GM21825 (cell line): ENCODE results near the gene SMCHD1.
"Not testable (repeated sequence)": the region's sequence is repeated elsewhere in the genome, so short reads cannot be mapped to it uniquely, and the experiment has no call there.

Experiments used
- ATAC-seq: cut with Tn5 transposase; IDR thresholded peaks from one replicate; pipeline ENCODE4 v1.9.1; 2021; ENCODE audit warnings: mild to moderate bottlenecking, moderate library complexity; ENCODE audit not compliant: unreplicated experiment

SMCHD1 gene

DNA sequence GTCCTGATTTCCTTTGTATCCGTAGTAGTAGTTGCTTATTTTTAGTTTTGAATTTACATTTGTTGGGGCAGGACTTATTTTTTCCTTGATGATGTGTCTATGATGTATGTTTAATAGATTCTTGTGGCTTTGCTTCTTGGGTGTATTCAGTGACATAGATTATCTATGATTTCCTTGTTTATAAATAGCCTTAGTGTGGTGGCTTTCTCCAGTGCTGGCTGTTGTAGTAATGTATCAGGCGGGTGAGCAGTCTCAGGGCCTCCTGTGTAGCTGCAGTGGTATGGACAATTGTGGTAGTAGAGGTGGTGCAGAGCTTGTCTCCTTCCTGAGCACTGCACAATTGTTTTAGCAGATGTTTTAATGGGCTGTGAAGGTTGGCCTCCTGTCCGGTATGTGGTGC lies 60.5 kb downstream of the SMCHD1 start:
- no peak for ATAC-seq

DNA sequence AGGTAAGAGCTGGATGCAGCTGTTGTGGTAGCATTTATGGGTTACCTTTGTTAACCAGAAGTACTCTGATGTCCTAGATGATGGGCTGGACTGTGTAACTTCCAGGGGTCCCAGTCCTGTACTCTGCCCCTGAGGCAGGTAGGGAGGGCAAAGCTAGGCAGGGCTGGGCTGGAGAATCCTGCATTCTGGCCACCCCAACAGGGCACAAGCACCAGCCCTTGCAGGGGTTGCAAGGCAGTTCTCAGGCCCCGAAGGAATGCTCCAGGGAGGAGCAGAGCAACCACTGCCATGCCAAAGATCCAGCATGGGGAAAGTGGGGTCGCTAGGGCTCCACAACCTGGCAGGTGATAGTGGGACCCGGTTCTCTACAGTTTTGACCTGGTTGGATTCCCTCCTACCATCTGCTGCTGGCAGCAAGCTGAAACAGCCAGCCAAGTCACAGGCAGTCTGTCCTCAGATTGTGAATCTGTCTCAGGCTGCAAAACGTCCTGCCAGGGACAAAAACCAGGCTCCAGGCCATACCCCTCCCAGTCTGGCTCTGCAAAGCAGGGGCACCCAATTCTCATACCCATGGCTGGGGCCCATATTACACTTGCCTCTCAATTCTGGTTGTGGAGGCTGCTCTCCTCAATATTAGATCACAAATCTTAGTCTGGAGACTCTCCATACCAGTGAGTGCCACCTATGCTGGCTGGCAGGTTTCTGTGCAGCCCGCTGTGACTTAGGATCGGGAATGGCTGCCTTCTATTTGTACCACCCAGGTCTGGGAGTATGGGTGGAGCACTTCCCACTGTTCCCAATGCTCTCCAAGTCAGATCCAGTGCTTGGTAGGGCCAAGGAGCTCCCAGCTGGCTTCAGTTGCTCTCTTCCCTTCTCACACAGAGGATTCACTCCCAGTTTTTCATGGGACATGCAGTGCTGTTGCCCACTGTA lies 61.1 kb downstream of the SMCHD1 start:
- ATAC-seq, result no peak

DNA sequence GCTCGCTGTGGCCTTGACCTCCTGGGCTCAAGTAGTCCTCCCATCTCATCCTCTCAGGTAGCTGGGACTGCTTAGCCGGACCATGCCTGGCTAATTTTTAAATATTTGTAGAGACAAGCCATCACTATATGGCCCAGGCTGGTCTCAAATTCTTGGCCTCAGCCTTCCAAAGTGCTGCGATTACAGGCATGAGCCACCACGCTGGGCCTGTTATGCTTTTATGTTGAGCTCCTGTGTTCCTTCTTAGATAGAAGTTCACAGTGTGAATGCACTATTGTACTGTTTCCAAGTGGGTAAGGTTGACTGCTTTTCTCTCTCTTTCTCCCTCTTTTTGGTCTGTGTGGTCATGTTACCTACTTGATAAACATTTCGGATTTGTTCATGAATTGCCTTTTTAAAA lies 61.9 kb downstream of the SMCHD1 start:
- no peak for ATAC-seq

DNA sequence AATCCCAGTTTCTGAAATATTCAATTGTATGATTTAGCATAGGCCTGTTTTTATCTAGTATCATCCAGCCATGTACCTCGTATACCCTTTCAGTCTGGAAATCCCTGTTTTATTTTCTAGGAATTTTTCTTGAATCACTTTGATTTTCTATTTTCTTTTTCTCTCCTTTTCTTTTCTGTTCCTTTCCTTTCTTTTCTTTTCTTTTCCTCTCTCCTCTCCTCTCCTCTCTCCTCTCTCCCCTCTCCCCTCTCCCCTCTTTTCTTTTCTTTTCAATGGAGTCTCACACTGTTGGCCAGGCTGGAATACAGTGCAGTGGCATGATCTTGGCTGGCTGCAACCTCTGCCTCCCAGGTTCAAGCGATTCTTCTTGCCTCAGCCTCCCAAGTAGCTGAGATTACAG lies 63.5 kb downstream of the SMCHD1 start:
- no peak for ATAC-seq

DNA sequence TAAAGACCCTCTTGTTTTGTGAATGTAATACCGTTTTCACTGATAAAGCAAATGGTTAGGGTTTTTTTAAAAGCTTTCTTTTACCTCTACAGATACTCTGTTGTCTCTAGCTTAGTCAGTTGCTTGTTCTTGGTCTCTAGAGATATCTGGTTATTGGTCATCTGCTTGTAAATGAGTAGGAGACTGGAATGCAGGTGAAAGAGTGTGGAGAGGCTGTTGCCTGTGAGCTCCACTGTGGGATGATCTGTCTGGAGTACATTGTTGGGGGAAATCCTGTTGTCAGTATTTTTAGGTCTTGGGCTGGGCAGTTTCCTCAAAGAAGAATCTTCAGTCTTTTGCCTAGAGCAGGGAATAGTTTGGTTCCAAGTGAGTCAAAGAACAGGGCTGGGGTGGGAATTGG lies 67.7 kb downstream of the SMCHD1 start:
- ATAC-seq, result no peak

DNA sequence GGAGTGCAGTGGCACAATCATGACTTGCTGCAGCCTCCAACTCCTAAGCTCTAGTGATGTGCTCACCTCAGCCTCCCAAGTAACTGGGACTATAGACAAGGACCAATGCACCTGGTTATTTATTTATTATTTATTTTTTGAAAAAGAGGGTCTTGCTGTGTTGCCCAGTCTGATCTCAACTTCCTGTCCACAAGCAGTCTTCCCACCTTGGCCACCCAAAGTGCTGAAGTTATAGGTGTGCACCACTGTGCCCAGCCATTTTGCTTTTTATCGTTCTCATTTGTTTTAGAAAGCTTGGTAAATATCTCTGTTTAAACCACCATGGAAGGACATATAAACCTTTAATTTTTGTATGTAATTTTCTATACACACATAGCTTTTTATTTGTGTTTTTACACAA lies 74.2 kb downstream of the SMCHD1 start:
- ATAC-seq, result no peak

DNA sequence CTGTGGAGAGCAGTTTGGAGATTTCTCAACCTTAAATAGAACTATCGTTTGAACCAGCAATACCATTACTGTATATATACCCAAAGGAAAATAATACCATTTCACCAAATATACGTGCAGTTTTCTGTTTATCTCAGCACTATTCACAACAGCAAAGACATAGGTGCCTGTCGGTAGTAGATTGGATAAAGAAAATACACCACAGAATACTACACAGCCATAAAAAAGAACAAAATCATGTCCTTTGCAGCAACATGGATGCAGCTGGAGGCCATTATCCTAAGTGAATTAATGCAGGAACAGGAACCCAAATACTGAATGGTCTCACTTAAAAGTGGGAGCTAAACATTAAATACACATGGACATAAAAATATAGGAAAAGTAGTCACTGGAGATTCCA lies 81.3 kb downstream of the SMCHD1 start:
- no peak for ATAC-seq

DNA sequence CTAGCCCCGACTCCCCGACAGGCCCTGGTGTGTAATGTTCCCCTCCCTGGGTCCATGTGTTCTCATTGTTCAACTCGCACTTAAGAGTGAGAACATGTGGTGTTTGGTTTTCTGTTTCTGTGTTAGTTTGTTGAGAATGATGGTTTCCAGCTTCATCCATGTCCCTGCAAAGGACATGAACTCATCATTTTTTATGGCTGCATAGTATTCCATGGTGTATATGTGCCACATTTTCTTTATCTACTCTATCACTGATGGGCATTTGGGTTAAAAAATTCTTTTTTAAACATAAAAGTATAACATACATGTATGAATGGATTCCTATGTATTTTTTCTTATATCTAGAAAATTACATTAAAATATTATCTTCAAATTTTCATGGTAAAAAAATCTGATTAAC lies 84.6 kb downstream of the SMCHD1 start:
- not testable (repeated sequence) for ATAC-seq

DNA sequence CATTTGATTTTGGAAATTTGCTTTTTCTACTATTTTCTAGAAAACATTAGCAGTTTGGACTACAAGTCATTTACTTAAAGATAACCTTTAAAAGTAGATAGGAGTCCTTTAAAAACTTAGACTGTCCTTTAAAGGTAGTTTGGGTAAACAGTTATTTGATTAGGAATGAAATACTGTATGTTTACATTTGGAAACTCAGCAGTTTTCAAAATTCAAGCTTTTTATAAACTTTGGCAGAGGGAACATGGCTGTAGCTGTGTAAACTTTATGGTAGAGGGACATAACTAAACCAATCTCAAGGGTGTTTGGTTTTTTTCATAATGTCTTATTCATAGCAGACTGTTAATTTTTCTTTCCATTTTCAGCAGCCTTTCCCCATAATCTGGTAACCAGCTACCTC lies 90.7 kb downstream of the SMCHD1 start:
- ATAC-seq, result no peak

DNA sequence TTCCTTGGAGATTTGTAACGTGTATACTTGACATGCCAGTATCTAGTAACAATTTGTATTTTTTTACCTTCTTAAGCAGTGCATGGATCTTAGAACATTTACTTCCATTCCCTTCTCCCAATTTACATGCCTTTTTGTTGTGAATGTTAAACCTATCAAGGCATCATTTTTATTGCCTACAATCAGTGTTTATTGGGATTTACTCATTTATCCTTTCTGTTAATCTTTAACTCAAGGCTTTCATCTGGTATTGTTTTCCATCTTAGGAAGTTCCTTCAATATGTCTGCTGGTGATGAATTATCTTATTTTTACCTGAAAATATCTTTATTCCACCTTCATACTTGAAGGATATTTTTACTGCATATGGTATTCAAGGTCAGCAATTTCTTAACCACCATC lies 102.8 kb downstream of the SMCHD1 start:
- no peak for ATAC-seq

DNA sequence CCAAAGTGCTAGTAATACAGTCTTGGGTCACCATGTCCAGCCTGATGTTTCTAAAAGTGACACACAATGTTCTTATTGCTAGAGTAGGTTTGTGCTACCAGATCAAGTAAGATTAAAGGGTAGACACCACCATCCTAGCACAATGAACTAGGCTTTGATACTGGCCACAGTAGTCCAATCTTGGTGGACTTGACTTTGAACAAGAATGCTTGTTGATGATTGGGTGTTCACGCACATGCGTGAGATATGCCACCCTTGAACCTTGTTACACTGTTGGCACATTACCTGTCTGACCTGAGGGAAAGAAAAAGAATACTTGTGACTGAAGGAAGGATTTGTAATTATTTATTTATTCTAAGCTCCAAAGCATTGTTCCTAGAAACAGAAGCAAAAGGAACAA lies 119.1 kb downstream of the SMCHD1 start:
- ATAC-seq, result no peak

DNA sequence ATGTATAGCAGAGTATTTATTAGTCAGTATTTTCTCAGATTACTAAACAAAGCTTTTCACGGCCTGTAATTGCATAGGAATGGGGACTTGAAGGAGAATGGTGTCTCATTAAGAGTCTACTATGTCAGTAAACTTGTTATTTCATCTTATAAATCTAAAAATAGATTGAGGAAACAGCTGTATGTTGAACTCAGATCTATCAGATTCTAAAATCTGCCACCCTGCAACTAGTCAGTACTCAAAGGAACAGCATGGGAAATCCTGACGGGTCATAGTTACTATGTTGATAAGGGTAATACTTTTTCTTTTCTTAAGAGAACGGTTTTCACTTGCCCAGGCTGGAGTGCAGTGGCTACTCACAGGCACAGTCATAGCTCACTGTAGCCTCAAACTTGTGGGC lies 121.1 kb downstream of the SMCHD1 start:
- ATAC-seq, result no peak

DNA sequence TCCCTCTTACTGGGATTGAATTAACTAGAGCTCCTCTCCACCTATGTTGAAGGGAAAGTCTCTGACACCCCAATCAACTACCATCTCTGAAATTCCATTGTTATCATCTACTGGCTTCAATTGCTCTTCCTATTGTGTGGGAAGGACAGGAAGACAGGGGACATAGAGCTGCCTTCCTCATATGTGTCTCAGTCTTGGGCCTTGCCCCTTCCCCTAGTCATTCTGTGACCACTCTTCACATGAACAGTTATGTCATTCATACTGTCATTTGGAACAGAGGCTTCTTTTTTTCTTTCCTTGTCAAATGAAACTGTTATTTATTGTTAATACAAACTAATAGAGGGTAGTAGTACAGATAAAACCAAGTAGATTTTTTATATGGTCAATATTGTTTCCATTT lies 121.7 kb downstream of the SMCHD1 start:
- no peak for ATAC-seq

DNA sequence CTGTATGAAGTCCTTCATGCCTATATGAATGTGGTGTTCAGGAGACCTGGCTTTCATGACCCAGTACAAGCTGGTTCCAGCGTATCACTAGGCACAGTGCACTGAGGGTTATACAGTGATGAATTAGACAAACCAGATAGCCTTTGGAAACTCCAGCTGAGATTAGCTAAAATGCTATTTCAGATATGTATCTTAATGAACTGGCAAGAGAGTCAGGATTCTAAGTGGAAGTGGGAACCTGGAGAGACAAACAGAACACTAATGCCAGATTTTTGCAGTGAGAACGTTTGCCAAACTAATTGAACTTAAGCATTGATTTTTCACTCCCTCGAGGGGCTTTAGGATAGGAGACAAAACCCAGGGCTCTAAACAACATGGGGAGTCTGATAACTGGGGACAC lies 125.2 kb downstream of the SMCHD1 start:
- ATAC-seq, result no peak

DNA sequence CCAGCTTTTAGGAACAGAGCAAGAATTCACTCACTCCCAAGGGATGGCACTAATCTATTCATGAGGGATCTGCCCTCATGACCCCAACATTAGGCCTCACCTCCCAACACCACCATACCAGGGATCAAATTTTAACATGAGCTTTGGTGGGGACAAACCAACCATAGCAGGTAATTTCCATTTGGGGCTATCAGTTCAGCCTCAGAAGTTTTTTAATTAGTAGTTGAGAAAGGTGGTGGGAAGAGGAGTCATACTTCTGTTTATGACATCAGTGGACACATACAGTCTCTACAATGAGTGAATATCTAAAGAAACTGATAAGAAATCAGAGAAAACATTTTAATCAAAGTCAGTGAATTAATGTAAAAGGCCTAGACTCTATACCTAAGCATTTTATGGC lies 131.7 kb downstream of the SMCHD1 start:
- ATAC-seq, result no peak

DNA sequence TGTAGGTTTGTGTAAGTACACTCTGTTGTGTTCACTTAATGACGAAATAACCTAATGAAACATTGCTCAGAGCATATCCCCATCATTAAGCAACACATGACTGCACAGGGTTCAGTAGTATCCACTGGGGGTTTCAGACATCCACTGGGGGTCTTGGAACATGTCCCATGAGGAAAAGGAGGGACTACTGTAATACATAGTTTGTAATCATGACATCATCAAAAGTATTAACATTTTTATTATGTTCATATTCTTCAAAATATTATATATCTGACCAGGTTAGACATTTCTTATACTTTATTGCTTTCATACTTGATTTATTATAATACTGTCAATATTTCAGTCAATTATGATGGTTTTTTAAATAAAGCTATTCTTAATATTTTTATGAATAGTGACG lies 136.9 kb downstream of the SMCHD1 start:
- no peak for ATAC-seq

DNA sequence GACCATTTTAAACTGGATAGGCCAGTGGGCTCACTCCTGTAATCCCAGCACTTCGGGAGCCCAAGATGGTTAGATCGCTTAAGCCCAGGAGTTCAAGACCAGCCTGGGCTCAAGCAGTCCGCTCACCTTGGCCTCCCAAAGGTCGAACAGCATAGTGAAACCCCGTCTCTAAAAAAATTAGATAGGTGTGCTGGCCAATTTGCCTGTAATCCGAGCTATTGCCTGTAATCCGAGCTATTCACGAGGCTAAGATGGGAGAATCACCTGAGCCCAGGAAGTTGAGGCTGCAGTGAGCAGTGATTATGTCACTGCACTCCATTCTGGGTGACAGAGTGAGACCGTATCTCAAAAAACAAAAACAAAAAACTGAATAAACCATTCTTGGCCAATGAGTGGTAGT lies 138.6 kb downstream of the SMCHD1 start:
- ATAC-seq, result no peak

DNA sequence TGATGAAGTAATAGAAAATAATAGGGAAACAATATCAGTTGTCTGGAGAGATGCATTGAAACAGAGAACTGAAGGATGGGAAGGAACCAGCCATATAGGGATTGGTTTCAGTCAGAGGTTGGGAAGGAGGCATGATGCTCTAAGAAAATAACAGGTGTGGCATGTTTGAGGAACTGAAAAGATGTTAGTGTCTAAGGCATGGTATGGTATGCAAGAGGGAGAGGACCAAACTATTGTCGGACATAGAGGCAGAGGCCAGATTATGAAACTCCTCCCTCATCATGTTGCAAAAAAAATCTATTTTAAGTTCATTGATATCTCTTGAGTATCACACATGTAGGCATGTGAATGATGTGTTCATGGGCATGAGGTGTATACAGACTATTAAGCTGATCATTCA lies 142.4 kb downstream of the SMCHD1 start:
- ATAC-seq, result no peak

DNA sequence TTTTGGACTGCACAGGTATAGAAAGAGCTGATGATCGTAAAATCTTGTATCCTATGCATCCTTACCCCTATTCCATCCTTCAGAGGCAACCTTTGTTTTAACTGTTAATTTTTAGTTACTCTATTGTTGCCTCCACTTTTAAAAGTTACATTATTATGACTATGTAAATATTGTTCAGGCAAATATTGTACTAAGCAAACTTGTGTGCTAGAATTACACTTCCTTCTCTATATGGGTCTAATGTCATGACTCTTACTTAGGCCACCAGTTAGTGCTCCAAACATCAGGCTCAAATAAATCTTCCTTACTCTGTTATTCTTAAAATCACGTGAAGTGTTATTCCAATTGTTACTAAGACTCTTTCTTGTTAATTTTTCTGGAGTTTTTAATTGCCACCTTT lies 143.8 kb downstream of the SMCHD1 start:
- no peak for ATAC-seq

DNA sequence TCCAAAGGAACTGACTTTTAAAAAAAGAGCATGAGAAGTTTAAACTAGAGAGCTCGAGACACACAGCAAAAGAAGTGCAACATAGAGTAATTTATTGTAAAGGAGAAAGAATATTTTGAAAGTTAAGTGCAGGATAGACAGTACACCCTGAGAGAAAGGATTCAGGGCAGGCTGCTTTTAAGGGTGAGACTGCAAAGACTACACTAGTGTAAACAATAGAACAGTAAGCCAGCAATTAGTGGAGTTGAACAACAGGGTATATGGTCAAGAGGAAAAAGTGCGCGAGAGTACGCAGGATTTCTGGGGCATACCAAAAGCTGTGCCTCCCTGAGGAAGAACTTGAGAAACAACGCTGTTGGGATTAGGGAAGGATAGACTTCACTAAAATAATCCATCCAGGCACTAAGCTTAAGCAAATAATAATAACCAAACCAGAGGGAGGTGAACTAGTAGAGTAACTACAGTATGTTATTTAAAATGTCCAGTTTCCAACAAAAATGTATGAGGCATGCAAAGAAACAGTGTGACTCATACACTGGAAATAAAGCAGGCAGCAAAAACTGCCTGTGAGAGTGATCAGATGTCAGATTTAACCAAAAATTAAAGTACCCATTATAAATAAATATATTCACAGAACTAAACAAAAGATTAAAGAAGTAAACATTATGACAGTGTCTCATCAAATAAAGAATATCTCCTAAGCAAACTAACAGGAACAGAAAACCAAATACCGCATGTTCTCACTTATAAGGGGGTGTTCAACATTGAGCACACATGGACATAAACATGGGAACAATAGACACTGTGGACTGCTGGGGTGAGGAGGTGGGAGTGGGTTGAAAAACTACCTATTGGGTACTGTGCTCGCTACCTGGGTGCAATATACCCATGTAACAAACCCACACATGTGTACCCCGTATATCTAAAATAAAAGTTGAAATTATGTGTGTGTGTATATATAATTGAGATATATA lies 150.7 kb downstream of the SMCHD1 start:
- no peak for ATAC-seq

DNA sequence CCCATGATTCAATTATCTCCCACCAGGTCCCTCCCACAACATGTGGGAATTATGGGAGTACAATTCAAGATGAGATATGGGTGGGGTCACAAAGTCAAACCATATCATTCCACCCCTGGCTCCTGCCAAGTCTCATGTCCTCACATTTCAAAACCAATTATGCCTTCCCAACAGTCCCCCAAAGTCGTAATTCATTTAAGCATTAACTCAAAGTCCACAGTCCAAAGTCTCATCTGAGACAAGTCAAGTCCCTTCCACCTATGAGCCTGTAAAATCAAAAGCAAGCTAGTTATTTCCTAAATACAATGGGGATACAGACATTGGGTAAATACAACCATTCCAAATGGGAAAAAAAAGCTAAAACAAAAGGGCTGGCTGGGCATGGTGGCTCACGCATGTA lies 153.1 kb downstream of the SMCHD1 start:
- ATAC-seq, result not testable (repeated sequence)

DNA sequence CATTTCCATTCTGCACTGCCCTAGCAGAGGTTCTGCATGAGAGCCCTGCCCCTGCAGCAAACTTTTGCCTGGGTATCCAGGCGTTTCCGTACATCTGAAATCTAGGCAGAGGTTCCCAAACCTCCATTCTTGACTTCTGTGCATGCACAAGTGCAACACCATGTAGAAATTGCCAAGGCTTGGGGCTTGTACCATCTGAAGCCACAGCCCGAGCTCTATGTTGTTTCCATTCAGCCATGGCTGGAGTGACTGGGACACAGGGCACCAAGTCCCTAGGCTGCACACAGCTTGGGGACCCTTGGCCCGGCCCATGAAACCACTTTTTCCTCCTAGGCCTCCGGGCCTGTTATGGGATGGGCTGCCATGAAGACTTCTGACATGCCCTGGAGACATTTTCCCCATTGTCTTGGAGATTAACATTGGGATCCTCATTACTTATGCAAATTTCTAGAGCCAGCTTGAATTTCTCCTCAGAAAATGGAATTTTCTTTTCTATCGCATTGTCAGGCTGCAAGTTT lies 154.2 kb downstream of the SMCHD1 start:
- not testable (repeated sequence) for ATAC-seq
